ENCODE measurements around the gene OXSM. TPM values are rescaled to one million over a fixed set of nuclear protein-coding genes. Genes with fewer than 3 reads are reported as not detected.

Gene OXSM
- total RNA-seq, 4 donors from 2014 or later: 5.8 to 9.7 (median 7.3) TPM

- no peak overlapping the region for H3K27ac ChIP-seq
- DNase-seq (ENCODE audit: low spot score in 2 of 2): no peak
- no peak for TF ChIP-seq POLR2A (IDR thresholded peaks at IDR 0.05)
- TF ChIP-seq, protein P1, sequence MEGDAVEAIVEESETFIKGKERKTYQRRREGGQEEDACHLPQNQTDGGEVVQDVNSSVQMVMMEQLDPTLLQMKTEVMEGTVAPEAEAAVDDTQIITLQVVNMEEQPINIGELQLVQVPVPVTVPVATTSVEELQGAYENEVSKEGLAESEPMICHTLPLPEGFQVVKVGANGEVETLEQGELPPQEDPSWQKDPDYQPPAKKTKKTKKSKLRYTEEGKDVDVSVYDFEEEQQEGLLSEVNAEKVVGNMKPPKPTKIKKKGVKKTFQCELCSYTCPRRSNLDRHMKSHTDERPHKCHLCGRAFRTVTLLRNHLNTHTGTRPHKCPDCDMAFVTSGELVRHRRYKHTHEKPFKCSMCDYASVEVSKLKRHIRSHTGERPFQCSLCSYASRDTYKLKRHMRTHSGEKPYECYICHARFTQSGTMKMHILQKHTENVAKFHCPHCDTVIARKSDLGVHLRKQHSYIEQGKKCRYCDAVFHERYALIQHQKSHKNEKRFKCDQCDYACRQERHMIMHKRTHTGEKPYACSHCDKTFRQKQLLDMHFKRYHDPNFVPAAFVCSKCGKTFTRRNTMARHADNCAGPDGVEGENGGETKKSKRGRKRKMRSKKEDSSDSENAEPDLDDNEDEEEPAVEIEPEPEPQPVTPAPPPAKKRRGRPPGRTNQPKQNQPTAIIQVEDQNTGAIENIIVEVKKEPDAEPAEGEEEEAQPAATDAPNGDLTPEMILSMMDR (IDR thresholded peaks at IDR 0.05): no peak
- no peak for TF ChIP-seq POLR2AphosphoS5 (IDR thresholded peaks at IDR 0.05)
- TF ChIP-seq EP300 (IDR thresholded peaks at IDR 0.05): no peak
- H3K9me3 ChIP-seq: no peaks in the 10 kb centered on the region
- no peaks in the 10 kb centered on the region for H3K4me1 ChIP-seq
- no peaks in the 10 kb centered on the region for H3K27me3 ChIP-seq
- no peaks in the 10 kb centered on the region for H3K36me3 ChIP-seq
- 83% methylated on average over 1 of the region's 1 CpG for whole genome bisulfite sequencing
- no peak overlapping the region for H3K4me3 ChIP-seq
Observed at GRCh38 chr3:25817638-25818037, 27.7 kb downstream of the OXSM start.

- 88% methylated on average over 4 of the region's 4 CpGs for WGBS
- no peak overlapping the region for H3K27ac ChIP-seq
- no peaks in the 10 kb centered on the region for H3K4me1 ChIP-seq
- H3K36me3 ChIP-seq: no peaks in the 10 kb centered on the region
- DNase-seq (ENCODE audit: low spot score in 2 of 2): no peak
- H3K9me3 ChIP-seq: no peaks in the 10 kb centered on the region
- TF ChIP-seq EP300 (IDR thresholded peaks at IDR 0.05): no peak
- TF ChIP-seq, protein P1 (IDR thresholded peaks at IDR 0.05): no peak
- no peak for TF ChIP-seq POLR2A (IDR thresholded peaks at IDR 0.05)
- no peak for TF ChIP-seq POLR2AphosphoS5 (IDR thresholded peaks at IDR 0.05)
- H3K27me3 ChIP-seq: no peaks in the 10 kb centered on the region
- no peak overlapping the region for H3K4me3 ChIP-seq
Observed at GRCh38 chr3:25818335-25818734, 28.4 kb downstream of the OXSM start.

GRCh38 chr3:25820366-25820765 is 30.5 kb downstream of the OXSM start:
- no peaks in the 10 kb centered on the region for H3K27me3 ChIP-seq
- no peak overlapping the region for H3K4me3 ChIP-seq
- no peak for DNase-seq (ENCODE audit: low spot score in 2 of 2)
- TF ChIP-seq POLR2AphosphoS5 (IDR thresholded peaks at IDR 0.05) (no peak), EP300 (IDR thresholded peaks at IDR 0.05) (no peak), POLR2A (IDR thresholded peaks at IDR 0.05) (no peak)
- TF ChIP-seq, protein P1 (IDR thresholded peaks at IDR 0.05): no peak
- H3K36me3 ChIP-seq: no peaks in the 10 kb centered on the region
- no peak overlapping the region for H3K27ac ChIP-seq
- H3K9me3 ChIP-seq: no peaks in the 10 kb centered on the region
- no peaks in the 10 kb centered on the region for H3K4me1 ChIP-seq

- no peak for DNase-seq (ENCODE audit: low spot score in 2 of 2)
- no peaks in the 10 kb centered on the region for H3K36me3 ChIP-seq
- 73% methylated on average over 4 of the region's 4 CpGs for WGBS
- no peak overlapping the region for H3K27ac ChIP-seq
- H3K4me1 ChIP-seq: no peaks in the 10 kb centered on the region
- no peaks in the 10 kb centered on the region for H3K9me3 ChIP-seq
- no peak overlapping the region for H3K4me3 ChIP-seq
- H3K27me3 ChIP-seq: no peaks in the 10 kb centered on the region
- TF ChIP-seq, protein P1 (IDR thresholded peaks at IDR 0.05): no peak
- TF ChIP-seq EP300 (IDR thresholded peaks at IDR 0.05) (no peak), POLR2AphosphoS5 (IDR thresholded peaks at IDR 0.05) (no peak), POLR2A (IDR thresholded peaks at IDR 0.05) (no peak)
Observed at GRCh38 chr3:25820816-25821486, 31.1 kb downstream of the OXSM start.

- Histone ChIP-seq H3K27me3 (no peaks in the 10 kb centered on the region), H3K4me3 (no peak overlapping the region), H3K4me1 (peaks cover 3% of the 10 kb centered on the region), H3K27ac (no peak overlapping the region), H3K9me3 (no peaks in the 10 kb centered on the region), H3K36me3 (no peaks in the 10 kb centered on the region)
- no peak for DNase-seq (ENCODE audit: low spot score in 2 of 2)
- 66% methylated on average over 4 of the region's 4 CpGs for WGBS
- TF ChIP-seq POLR2A (IDR thresholded peaks at IDR 0.05) (no peak), EP300 (IDR thresholded peaks at IDR 0.05) (no peak), POLR2AphosphoS5 (IDR thresholded peaks at IDR 0.05) (no peak)
- TF ChIP-seq, protein P1 (IDR thresholded peaks at IDR 0.05): no peak
Observed at GRCh38 chr3:25821746-25822573, 32.1 kb downstream of the OXSM start.

All from suprapubic skin (tissue), 4 donors.